Skeletal muscle tissue (tissue), 4 donors: Measurements from ENCODE around the gene NUDT5. TPM values are rescaled to one million over a fixed set of nuclear protein-coding genes. Genes with fewer than 3 reads are reported as not detected.
"Not testable (repeated sequence)": the region's sequence is repeated elsewhere in the genome, so short reads cannot be mapped to it uniquely, and the experiment has no call there.

Experiments used
- H3K27ac ChIP-seq: one replicate; pipeline ENCODE4 v1.7.0; 2013; ENCODE audit warnings: mild to moderate bottlenecking, low read depth, low read length, inconsistent platforms
- H3K27me3 ChIP-seq, 3 donors: one replicate each; pipeline ENCODE4 v1.7.0; 2013; ENCODE audit warnings: low read length in 3 of 3; ENCODE audit not compliant: control insufficient read depth in 3 of 3, insufficient read depth in 3 of 3
- H3K36me3 ChIP-seq, 3 donors: one replicate each; pipeline ENCODE4 v1.7.0; 2013; ENCODE audit warnings: low read length in 3 of 3; ENCODE audit not compliant: control insufficient read depth in 3 of 3, insufficient read depth in 3 of 3
- H3K4me1 ChIP-seq, 3 donors: one replicate each; pipeline ENCODE4 v1.7.0; 2013; ENCODE audit warnings: low read length in 3 of 3, mild to moderate bottlenecking in 3 of 3; ENCODE audit not compliant: control insufficient read depth in 3 of 3, insufficient read depth in 3 of 3
- H3K4me3 ChIP-seq, 3 donors: one replicate each; pipeline ENCODE4 v1.7.0; 2013; ENCODE audit warnings: low read length in 3 of 3
- H3K9ac ChIP-seq, 3 donors: one replicate each; pipeline ENCODE4 v1.7.0; 2013; ENCODE audit warnings: low read length in 3 of 3, mild to moderate bottlenecking in 3 of 3, moderate library complexity in 2 of 3, low read depth in 1 of 3
- H3K9me3 ChIP-seq, 3 donors: one replicate each; pipeline ENCODE4 v1.7.0; 2013; ENCODE audit warnings: low read length in 3 of 3; ENCODE audit not compliant: control insufficient read depth in 3 of 3
- total RNA-seq: library from RNA; depleted of rRNA; stranded (reverse); fragments of >200 nt; gene quantifications from one replicate; pipeline ENCODE4 v1.2.3, GENCODE V29; 2014
- donor health status: Osteomylitis.

The NUDT5 gene
- total RNA-seq, result 15.7 TPM

GRCh38 chr10:12195603-12196506 lies at the start of gene NUDT5, which contains the start of gene CDC123:
TSS of gene NUDT5 (minus strand) at chr10:12195891. CDS start at chr10:12186291, 9,600 bp downstream.
TSS of gene CDC123 (plus strand) at chr10:12196188. CDS start at chr10:12196246, 58 bp downstream.
- peak within 1 kb of the TSS; percentile 93 for H3K27ac ChIP-seq
- H3K4me3 ChIP-seq, result peak within 1 kb of the TSS; percentile 98 to 99 (median 98)
- H3K4me1 ChIP-seq, result peaks cover 10 to 25% (median 22%) of the 10 kb centered on the region in 3 donors
- peak within 1 kb of the TSS; percentile 93 to 98 (median 96) for H3K9ac ChIP-seq
- peaks cover 0 to 13% (median 7%) of the 10 kb centered on the region in 3 donors for H3K36me3 ChIP-seq
- H3K27me3 ChIP-seq, result no peaks in the 10 kb centered on the region
- H3K9me3 ChIP-seq, result no peaks in the 10 kb centered on the region

DNA sequence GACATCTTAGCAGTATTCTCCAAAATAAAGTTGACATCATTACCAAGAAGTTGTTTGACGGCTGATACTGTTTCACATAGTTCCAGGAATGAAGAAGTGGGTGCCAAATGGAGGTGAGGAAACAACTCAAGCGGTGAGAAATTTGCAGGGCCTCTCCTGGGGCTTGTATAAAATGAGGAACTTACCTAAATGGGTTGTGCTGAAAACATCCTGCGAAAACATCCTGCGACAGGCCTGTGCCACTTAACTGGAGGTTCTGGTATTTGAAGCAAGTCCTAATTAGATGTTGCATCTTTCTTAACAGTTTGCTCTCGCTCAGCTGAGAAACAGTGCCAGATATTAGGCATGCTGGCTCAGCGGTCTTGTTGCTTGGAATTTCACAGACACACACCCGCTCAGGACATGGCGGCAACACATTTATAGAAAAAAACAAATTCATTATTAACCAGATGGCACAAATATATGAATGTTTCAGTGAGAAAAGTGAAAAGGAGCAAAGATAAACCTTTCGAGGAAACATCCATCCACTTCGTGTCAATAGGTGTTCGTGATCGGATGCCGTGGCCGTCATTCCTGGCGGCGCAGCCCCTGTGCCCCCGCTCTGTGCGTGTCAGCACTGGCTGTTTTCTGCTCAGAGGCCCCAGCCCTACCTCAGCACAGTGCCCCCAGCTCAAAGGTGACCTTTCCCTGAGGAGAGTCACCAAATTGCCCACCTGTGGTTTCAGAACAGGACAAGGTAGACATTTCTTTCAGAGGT lies 48.4 kb upstream of the NUDT5 start:
- Histone ChIP-seq H3K36me3 (peaks cover 20 to 31% (median 25%) of the 10 kb centered on the region in 3 donors), H3K4me1 (no peaks in the 10 kb centered on the region), H3K9ac (no peak overlapping the region), H3K27ac (no peak overlapping the region), H3K27me3 (no peaks in the 10 kb centered on the region), H3K4me3 (no peak overlapping the region), H3K9me3 (no peaks in the 10 kb centered on the region)

DNA sequence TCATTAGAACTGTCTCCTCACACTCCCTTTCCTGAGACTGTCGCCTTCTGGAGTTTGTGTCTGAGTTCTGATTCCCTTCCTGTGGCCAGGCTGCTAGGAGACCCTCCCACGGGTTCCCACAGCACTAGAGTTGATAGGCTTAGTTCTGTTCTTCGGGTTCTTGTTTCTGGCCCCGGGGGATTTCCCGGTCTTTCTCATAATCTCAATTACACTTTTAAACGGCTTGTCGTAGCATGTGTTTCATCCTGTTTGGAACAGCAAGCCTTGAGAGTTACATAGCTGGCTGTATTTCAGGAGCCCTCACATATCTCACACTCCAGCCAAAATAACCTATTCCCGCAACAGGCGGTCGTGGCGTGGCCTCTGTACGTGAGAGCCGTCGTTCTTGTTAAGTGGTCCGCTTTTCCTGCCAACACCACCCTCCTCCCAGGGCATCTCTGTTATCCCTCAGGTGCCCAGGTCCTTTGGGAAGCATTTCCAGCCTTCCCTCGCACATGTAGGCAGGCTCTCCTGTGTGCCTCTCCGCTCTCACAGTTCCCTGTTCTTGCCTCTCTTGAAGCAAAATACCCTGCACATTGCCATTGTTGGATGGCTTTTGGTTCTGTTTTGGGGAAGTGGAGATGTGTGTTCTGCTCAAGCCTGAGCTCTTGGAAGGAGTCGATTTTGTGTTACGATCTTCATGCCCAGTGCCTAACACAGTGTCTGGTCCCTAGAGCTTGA lies 46.3 kb upstream of the NUDT5 start:
- Histone ChIP-seq H3K4me1 (no peaks in the 10 kb centered on the region), H3K9me3 (no peaks in the 10 kb centered on the region), H3K9ac (no peak overlapping the region), H3K27me3 (no peaks in the 10 kb centered on the region), H3K4me3 (no peak overlapping the region), H3K27ac (no peak overlapping the region), H3K36me3 (peaks cover 24 to 40% (median 37%) of the 10 kb centered on the region in 3 donors)

- no peak overlapping the region for H3K4me3 ChIP-seq
- no peaks in the 10 kb centered on the region for H3K4me1 ChIP-seq
- no peaks in the 10 kb centered on the region for H3K9me3 ChIP-seq
- H3K27me3 ChIP-seq, result no peaks in the 10 kb centered on the region
- no peak overlapping the region for H3K9ac ChIP-seq
- peaks cover 16 to 39% (median 36%) of the 10 kb centered on the region in 3 donors for H3K36me3 ChIP-seq
- no peak overlapping the region for H3K27ac ChIP-seq
These were observed 43.1 kb upstream of the NUDT5 start for GRCh38 chr10:12238821-12239220.

DNA sequence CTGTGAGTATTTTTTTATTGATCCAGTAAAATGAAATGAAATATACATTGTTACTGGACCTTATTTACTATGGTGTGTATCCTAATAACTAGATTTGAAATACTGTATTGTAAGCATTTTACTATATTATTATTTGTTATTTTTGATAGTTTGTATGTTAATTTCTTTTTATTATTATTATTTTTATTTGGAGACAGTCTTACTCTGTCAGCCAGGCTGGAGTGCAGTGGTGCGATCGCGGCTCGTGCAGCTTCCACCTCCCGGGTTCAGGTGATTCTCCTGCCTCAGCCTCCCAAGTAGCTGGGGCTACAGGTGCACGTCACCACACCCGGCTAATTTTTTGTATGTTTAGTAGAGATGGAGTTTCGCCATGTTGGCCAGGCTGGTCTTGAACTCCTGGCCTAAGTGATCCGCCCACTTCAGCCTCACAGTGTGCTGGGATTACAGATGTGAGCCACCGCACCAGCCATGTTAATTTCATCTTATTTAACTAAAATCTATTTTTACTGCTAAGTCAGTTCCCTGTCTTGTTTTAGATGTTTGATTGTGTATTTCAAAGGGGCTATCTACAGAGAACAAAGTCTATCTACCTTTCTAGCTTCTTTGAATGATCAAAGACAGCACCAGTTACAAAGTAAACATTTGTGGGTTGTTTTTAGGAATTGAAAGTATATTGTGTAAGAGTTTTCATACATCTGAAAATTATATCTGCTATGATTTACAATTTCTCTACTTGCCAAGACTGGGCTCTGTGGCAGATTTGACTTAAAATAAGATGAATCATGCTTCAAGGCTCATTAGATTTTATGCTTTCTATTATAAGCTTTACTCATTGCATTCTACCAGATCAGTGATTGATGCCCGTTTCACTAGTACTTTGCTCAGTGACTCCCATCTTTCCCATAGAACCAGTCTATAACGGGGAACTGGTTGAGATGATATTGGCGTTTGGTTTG lies 41.9 kb upstream of the NUDT5 start:
- H3K9ac ChIP-seq, result no peak overlapping the region

GRCh38 chr10:12235796-12236195 lies 40.1 kb upstream of the NUDT5 start:
- Histone ChIP-seq H3K27me3 (no peaks in the 10 kb centered on the region), H3K9ac (no peak overlapping the region), H3K4me3 (no peak overlapping the region), H3K36me3 (peaks cover 13 to 43% (median 42%) of the 10 kb centered on the region in 3 donors), H3K4me1 (no peaks in the 10 kb centered on the region), H3K9me3 (no peaks in the 10 kb centered on the region), H3K27ac (no peak overlapping the region)

More for the DNA sequence above, 41.9 kb upstream of the NUDT5 start:
- no peaks in the 10 kb centered on the region for H3K27me3 ChIP-seq
- H3K36me3 ChIP-seq, result peaks cover 13 to 39% (median 36%) of the 10 kb centered on the region in 3 donors
- no peaks in the 10 kb centered on the region for H3K4me1 ChIP-seq
- no peak overlapping the region for H3K27ac ChIP-seq
- H3K9me3 ChIP-seq, result no peaks in the 10 kb centered on the region
- H3K4me3 ChIP-seq, result no peak overlapping the region

DNA sequence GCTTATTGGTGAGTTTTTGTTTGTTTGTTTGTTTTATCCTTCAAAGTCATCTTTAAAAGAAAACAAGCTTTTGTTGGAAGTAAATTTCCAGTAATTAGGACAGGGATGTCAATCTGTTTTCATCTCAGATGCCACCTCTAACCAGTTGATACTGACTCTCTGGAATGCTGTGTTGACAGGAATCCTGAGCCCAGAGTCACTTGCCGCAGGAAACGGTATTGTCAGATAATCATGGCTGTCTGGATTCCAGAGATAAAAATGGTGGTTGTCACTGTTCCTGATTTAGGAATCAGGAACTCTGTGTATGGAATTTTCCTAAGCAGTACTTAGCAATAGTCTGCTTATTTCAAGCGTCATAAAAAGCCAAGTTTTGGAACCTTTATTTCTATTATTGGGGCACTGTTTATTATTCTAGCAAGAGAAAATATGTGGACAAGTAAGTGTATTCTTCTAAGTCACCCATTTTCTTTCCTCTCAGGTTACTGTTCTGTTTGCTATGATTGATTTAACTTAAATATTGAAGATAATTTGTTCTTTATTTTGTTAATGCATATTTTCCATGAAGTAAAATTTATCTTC lies 39.5 kb upstream of the NUDT5 start:
- no peaks in the 10 kb centered on the region for H3K9me3 ChIP-seq
- no peak overlapping the region for H3K4me3 ChIP-seq
- H3K4me1 ChIP-seq, result no peaks in the 10 kb centered on the region
- H3K9ac ChIP-seq, result no peak overlapping the region
- H3K27ac ChIP-seq, result no peak overlapping the region
- H3K36me3 ChIP-seq, result peaks cover 13 to 44% (median 43%) of the 10 kb centered on the region in 3 donors
- no peaks in the 10 kb centered on the region for H3K27me3 ChIP-seq

GRCh38 chr10:12234687-12235086 lies 39.0 kb upstream of the NUDT5 start:
- H3K4me1 ChIP-seq, H3K9ac ChIP-seq, H3K27ac ChIP-seq, H3K9me3 ChIP-seq, H3K27me3 ChIP-seq, H3K4me3 ChIP-seq: not testable (repeated sequence)
- H3K36me3 ChIP-seq, result peaks cover 15 to 44% (median 43%) of the 10 kb centered on the region in 3 donors
